ENCODE results near the gene ICE1. TPM values are rescaled to one million over a fixed set of nuclear protein-coding genes. Genes with fewer than 3 reads are reported as not detected.
A peak's percentile ranks its signal among the peaks of the same experiment; 100 is the strongest.
"Not testable (repeated sequence)": the region's sequence is repeated elsewhere in the genome, so short reads cannot be mapped to it uniquely, and the experiment has no call there.

ICE1 gene
- total RNA-seq, 1 donor from 2014 or later, result 37.9 TPM

DNA sequence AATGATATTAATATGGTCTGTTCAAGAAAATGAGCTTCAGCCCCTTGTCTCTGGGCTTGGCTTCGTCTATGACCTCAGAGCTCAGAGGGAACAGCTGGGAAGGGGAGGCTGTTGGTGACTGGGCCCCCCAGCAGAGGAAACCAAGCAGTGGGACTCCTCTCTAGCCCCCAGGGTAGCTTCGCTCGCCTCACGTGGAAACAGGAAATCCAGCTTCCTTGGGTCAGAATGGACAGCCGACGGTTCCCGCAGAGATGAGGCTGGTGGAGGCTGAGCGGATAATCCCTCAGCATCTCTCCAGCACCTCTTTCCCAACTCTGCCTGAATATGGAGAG is 37.2 kb upstream of the ICE1 start:
- no peak overlapping the region for H3K4me3 Mint-ChIP-seq
- DNase-seq (ENCODE audit: low spot score in 2 of 2, unreplicated experiment in 2 of 2), result no peak
- peaks cover 56% of the 10 kb centered on the region for H3K4me1 Mint-ChIP-seq
- H3K9me3 Mint-ChIP-seq, result no peaks in the 10 kb centered on the region
- H3K27ac Mint-ChIP-seq, result no peak overlapping the region
- no peaks in the 10 kb centered on the region for H3K36me3 Mint-ChIP-seq
- TF ChIP-seq, protein P1, sequence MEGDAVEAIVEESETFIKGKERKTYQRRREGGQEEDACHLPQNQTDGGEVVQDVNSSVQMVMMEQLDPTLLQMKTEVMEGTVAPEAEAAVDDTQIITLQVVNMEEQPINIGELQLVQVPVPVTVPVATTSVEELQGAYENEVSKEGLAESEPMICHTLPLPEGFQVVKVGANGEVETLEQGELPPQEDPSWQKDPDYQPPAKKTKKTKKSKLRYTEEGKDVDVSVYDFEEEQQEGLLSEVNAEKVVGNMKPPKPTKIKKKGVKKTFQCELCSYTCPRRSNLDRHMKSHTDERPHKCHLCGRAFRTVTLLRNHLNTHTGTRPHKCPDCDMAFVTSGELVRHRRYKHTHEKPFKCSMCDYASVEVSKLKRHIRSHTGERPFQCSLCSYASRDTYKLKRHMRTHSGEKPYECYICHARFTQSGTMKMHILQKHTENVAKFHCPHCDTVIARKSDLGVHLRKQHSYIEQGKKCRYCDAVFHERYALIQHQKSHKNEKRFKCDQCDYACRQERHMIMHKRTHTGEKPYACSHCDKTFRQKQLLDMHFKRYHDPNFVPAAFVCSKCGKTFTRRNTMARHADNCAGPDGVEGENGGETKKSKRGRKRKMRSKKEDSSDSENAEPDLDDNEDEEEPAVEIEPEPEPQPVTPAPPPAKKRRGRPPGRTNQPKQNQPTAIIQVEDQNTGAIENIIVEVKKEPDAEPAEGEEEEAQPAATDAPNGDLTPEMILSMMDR (IDR thresholded peaks at IDR 0.05; ENCODE audit: unreplicated experiment), result no peak
- no peaks in the 10 kb centered on the region for H3K27me3 Mint-ChIP-seq (ENCODE audit: low read depth)

DNA sequence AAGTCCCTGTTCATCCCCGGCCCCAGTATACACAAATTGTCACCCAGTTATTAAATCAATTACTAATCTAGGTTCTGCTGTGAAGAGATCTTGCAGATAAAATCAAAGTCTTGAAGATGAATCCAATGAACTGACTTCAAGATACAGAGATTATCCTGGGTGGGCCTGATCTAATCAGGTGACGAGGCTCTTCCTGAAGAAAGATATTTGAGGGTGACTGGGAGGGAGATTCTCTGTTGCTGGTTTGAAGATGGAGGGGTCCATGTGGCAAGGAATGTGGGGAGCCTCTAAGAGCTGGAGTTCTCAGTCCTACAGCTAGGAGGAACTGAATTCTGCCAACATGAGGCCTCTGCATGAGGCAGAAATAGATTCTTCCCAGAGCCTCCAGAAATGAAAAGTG is 36.1 kb upstream of the ICE1 start:
- H3K4me1 Mint-ChIP-seq, result peaks cover 46% of the 10 kb centered on the region
- H3K27ac Mint-ChIP-seq, result no peak overlapping the region

DNA sequence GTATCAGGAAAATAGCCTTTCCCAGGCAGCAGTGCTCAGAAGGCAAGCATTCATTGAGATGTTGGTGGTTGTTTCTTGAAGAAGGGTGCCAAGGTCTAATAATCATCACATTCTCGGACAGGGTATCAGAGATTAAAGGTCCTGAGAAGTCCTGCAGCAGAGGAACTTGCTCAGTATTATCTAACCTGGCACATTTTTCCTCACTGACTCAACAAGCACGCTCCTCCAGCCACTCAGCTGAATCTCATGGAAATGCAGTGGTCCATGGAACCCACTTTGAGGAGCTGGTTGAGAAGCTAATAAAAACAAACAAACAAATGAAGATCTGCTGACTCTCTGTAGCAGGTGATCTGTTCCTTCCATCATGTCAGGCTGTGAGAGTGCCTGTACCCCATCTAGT is 35.3 kb upstream of the ICE1 start:
- peak overlapping the region; percentile 80 for H3K27ac Mint-ChIP-seq
- H3K27me3 Mint-ChIP-seq (ENCODE audit: low read depth), result no peaks in the 10 kb centered on the region
- DNase-seq (ENCODE audit: low spot score in 2 of 2, unreplicated experiment in 2 of 2), result no peak
- peaks cover 5% of the 10 kb centered on the region for H3K36me3 Mint-ChIP-seq
- peaks cover 37% of the 10 kb centered on the region for H3K4me1 Mint-ChIP-seq
- H3K4me3 Mint-ChIP-seq, result no peak overlapping the region
- H3K9me3 Mint-ChIP-seq, result peaks cover 3% of the 10 kb centered on the region
- TF ChIP-seq, protein P1 (IDR thresholded peaks at IDR 0.05; ENCODE audit: unreplicated experiment), result no peak

More for the DNA sequence above, 36.1 kb upstream of the ICE1 start:
- DNase-seq (ENCODE audit: low spot score in 2 of 2, unreplicated experiment in 2 of 2), result no peak
- H3K27me3 Mint-ChIP-seq (ENCODE audit: low read depth), result no peaks in the 10 kb centered on the region
- no peak overlapping the region for H3K4me3 Mint-ChIP-seq
- no peaks in the 10 kb centered on the region for H3K9me3 Mint-ChIP-seq
- H3K36me3 Mint-ChIP-seq, result peaks cover 5% of the 10 kb centered on the region
- TF ChIP-seq, protein P1 (IDR thresholded peaks at IDR 0.05; ENCODE audit: unreplicated experiment), result no peak

DNA sequence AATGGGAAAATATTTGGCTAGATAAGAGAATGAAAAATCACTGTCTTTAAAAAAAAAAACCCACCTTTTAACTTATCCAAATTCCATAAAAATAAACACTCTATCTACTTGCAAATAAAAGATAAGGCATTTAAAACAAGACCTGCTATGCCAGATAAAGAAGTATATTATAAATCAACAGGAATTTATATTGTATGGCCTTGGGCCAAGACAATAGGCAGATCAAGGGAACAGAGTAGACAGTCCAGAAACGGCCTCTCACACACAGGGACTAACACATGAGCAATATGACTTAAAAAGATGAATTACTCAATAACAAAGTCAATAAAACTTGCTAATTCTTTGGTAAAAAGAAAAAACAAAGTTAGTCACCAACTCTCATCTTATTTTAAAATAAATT is 34.7 kb upstream of the ICE1 start:
- Mint-ChIP-seq H3K4me3 (no peak overlapping the region), H3K9me3 (peaks cover 3% of the 10 kb centered on the region), H3K36me3 (peaks cover 5% of the 10 kb centered on the region), H3K4me1 (peaks cover 33% of the 10 kb centered on the region), H3K27me3 (ENCODE audit: low read depth) (no peaks in the 10 kb centered on the region), H3K27ac (peak overlapping the region; percentile 80)
- DNase-seq (ENCODE audit: low spot score in 2 of 2, unreplicated experiment in 2 of 2), result no peak
- TF ChIP-seq, protein P1 (IDR thresholded peaks at IDR 0.05; ENCODE audit: unreplicated experiment), result no peak

DNA sequence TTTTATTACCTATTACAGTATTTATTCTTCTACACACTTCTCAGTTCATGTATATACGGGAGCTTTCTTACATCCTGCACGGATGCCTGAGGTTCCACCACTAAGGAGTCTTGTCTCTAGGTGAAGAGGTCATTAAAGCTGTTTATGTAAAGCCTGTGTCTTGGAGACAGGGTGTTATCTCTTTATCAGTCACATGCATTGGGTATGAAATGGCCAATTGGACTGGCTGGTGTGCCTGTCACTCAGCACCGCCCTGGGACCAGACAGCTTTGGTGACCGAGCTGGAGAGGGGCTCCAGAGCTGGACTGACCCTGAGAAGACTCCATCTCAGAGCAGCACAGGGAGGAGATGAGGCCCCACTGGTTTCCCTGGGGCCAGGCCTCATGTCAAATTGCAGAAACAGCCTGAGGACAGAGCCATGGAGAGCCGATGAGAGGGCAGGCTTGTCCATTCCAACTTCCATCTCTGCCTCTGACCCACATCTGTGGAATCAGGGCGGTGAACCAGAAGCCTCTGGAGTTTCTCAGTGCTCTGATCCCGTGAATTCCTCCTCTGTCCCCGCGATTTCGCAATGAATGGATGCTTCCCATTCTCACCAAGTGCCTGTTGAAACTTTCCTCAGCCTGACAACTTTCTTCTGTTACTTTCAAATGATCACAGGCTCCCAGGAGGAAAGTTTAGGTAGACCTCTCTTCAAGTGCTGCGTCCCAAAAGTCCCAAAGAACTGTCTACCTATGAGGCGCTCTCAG is 32.2 kb upstream of the ICE1 start:
- H3K9me3 Mint-ChIP-seq; H3K4me3 Mint-ChIP-seq; H3K27ac Mint-ChIP-seq; H3K36me3 Mint-ChIP-seq; DNase-seq (ENCODE audit: low spot score in 2 of 2, unreplicated experiment in 2 of 2); H3K27me3 Mint-ChIP-seq (ENCODE audit: low read depth): not testable (repeated sequence)
- H3K4me1 Mint-ChIP-seq, result peaks cover 26% of the 10 kb centered on the region

DNA sequence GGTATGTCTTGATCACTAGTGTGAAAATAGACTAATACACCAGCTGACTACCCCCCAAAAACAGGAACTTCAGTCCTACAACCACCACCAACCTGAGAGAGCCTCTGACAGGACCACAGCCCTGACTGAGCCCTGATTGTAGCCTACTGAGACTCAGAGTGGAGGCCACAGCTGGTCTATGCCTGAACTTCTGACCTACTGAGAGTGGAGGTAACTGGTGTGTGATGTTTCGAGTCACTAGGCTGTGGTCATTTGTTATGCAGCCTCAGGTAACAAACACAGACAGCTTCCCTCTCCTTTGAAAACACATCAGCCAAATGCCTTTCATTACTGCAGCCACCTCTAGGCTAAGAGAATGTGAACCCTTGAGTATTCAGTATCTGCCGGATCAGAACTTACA is 30.0 kb upstream of the ICE1 start:
- not testable (repeated sequence) for H3K27ac Mint-ChIP-seq; H3K9me3 Mint-ChIP-seq; DNase-seq (ENCODE audit: low spot score in 2 of 2, unreplicated experiment in 2 of 2); H3K36me3 Mint-ChIP-seq; H3K27me3 Mint-ChIP-seq (ENCODE audit: low read depth); H3K4me3 Mint-ChIP-seq
- peaks cover 13% of the 10 kb centered on the region for H3K4me1 Mint-ChIP-seq
